ENCODE measurements around the gene PLEKHF1. TPM values are rescaled to one million over a fixed set of nuclear protein-coding genes. Genes with fewer than 3 reads are reported as not detected.

The PLEKHF1 gene
- polyA plus RNA-seq, 3 donors: 0.11 to 0.29 (median 0.26) TPM

- Histone ChIP-seq H3K4me2 (replicated peaks; ENCODE audit: extremely low read depth, low read length, poor library complexity, severe bottlenecking) (no peak overlapping the region), H3K79me2 (ENCODE audit: insufficient read depth, low read length) (peaks cover 37% of the 10 kb centered on the region), H2AFZ (ENCODE audit: insufficient read depth, low read depth, low read length, poor library complexity, severe bottlenecking) (no peak overlapping the region), H3K27ac (ENCODE audit: low read depth in 1 of 2, low read length in 2 of 2) (no peak overlapping the region), H3K9me3 (replicated peaks in 1 of 2; ENCODE audit: control insufficient read depth in 1 of 2, insufficient read depth in 1 of 2, low read length in 2 of 2) (no peaks in the 10 kb centered on the region), H3K27me3 (ENCODE audit: control insufficient read depth in 2 of 2, insufficient read depth in 2 of 2, low read length in 2 of 2) (no peaks in the 10 kb centered on the region), H4K20me1 (ENCODE audit: insufficient read depth, low read length) (peaks cover 11% of the 10 kb centered on the region), H3K4me3 (replicated peaks in 1 of 3; ENCODE audit: low read depth in 2 of 3, low read length in 3 of 3) (no peak overlapping the region), H3K9ac (ENCODE audit: insufficient read depth, low read length, poor library complexity, severe bottlenecking) (no peak overlapping the region), H3K4me1 (ENCODE audit: control insufficient read depth in 1 of 2, insufficient read depth in 2 of 2, low read length in 2 of 2) (peaks cover 16 to 22% of the 10 kb centered on the region in 2 donors), H3K36me3 (replicated peaks in 1 of 2; ENCODE audit: control insufficient read depth in 1 of 2, insufficient read depth in 2 of 2, low read length in 2 of 2) (peaks cover 9 to 23% of the 10 kb centered on the region in 2 donors)
- Mint-ChIP-seq H3K27ac (peak overlapping the region in 2 of 7 donors; percentile 10 to 37), H3K27me3 (ENCODE audit: low read depth in 3 of 3) (peaks cover 0 to 3% (median 2%) of the 10 kb centered on the region in 3 donors), H3K4me3 (no peak overlapping the region), H3K36me3 (peaks cover 13 to 29% of the 10 kb centered on the region in 2 donors), H3K9me3 (no peaks in the 10 kb centered on the region), H3K4me1 (peaks cover 38% of the 10 kb centered on the region)
- intact Hi-C loops (cut with micrococcal nuclease): no loop called here
- no peak for DNase-seq
- no peak for TF ChIP-seq CTCF (IDR thresholded peaks at IDR 0.05)
- 38% methylated on average over 4 of the region's 6 CpGs for WGBS (ENCODE audit: insufficient coverage)
Measured at GRCh38 chr19:29711584-29712132, 46.4 kb downstream of the PLEKHF1 start.

GRCh38 chr19:29712744-29713516 is 47.7 kb downstream of the PLEKHF1 start:
- no peaks in the 10 kb centered on the region for H3K27me3 ChIP-seq (ENCODE audit: control insufficient read depth in 2 of 2, insufficient read depth in 2 of 2, low read length in 2 of 2)
- Mint-ChIP-seq H3K9me3 (no peaks in the 10 kb centered on the region), H3K4me1 (peaks cover 39% of the 10 kb centered on the region), H3K27me3 (ENCODE audit: low read depth in 3 of 3) (peaks cover 0 to 3% (median 2%) of the 10 kb centered on the region in 3 donors), H3K27ac (peak overlapping the region in 2 of 7 donors; percentile 22), H3K36me3 (peaks cover 5 to 16% of the 10 kb centered on the region in 2 donors), H3K4me3 (no peak overlapping the region)
- H3K9ac ChIP-seq (ENCODE audit: insufficient read depth, low read length, poor library complexity, severe bottlenecking): no peak overlapping the region
- H4K20me1 ChIP-seq (ENCODE audit: insufficient read depth, low read length): peaks cover 11% of the 10 kb centered on the region
- TF ChIP-seq CTCF (IDR thresholded peaks at IDR 0.05): no peak
- H2AFZ ChIP-seq (ENCODE audit: insufficient read depth, low read depth, low read length, poor library complexity, severe bottlenecking): no peak overlapping the region
- no peak overlapping the region for H3K4me3 ChIP-seq (replicated peaks in 1 of 3; ENCODE audit: low read depth in 2 of 3, low read length in 3 of 3)
- no peaks in the 10 kb centered on the region for H3K9me3 ChIP-seq (replicated peaks in 1 of 2; ENCODE audit: control insufficient read depth in 1 of 2, insufficient read depth in 1 of 2, low read length in 2 of 2)
- peaks cover 3 to 10% of the 10 kb centered on the region in 2 donors for H3K36me3 ChIP-seq (replicated peaks in 1 of 2; ENCODE audit: control insufficient read depth in 1 of 2, insufficient read depth in 2 of 2, low read length in 2 of 2)
- H3K4me2 ChIP-seq (replicated peaks; ENCODE audit: extremely low read depth, low read length, poor library complexity, severe bottlenecking): no peak overlapping the region
- no peak overlapping the region for H3K27ac ChIP-seq (ENCODE audit: low read depth in 1 of 2, low read length in 2 of 2)
- 80% methylated on average over 2 of the region's 9 CpGs for WGBS (ENCODE audit: insufficient coverage)
- no peak for DNase-seq
- peaks cover 16 to 22% of the 10 kb centered on the region in 2 donors for H3K4me1 ChIP-seq (ENCODE audit: control insufficient read depth in 1 of 2, insufficient read depth in 2 of 2, low read length in 2 of 2)
- H3K79me2 ChIP-seq (ENCODE audit: insufficient read depth, low read length): peaks cover 37% of the 10 kb centered on the region
- intact Hi-C loops (cut with micrococcal nuclease): no loop called here
